H1 (cell line): ENCODE measurements around the gene SLC17A5. TPM values are rescaled to one million over a fixed set of nuclear protein-coding genes. Genes with fewer than 3 reads are reported as not detected.

Experiments used
- CTCF ChIA-PET: fragments of 300-600 bp; sonication (Branson Sonifier 250); formaldehyde crosslinking; loops from one replicate; lab custom pipeline; 2021; ENCODE audit not compliant: partially characterized antibody; lab: Charles Lee
- POLR2A ChIA-PET: fragments of 300-600 bp; sonication (Branson Sonifier 250); formaldehyde crosslinking; loops from one replicate; lab custom pipeline; 2021; ENCODE audit warnings: inconsistent platforms; ENCODE audit not compliant: partially characterized antibody; lab: Charles Lee
- DNase-seq, 2 experiments: peaks; one replicate each; pipeline versions ENCODE4 v3.0.0 to v3.0.0-alpha.2; 2010 to 2022; ENCODE audit warnings: low spot score in 2 of 2, low read depth in 1 of 2, mixed read lengths in 1 of 2
- FAIRE-seq: peaks from 2 replicates; lab custom pipeline; 2011; peaks lifted over from hg19 to GRCh38; lab: Jason Lieb, UNC
- H2AFZ ChIP-seq: 2 replicates; pipeline ENCODE4 v1.8.1; 2012; ENCODE audit warnings: low read length, inconsistent platforms
- H2AK5ac ChIP-seq: 2 replicates; pipeline ENCODE4 v1.6.1; 2013; ENCODE audit warnings: low read depth, low read length
- H2BK120ac ChIP-seq: replicated peaks from 2 replicates; pipeline ENCODE3; 2013; ENCODE audit warnings: low read depth, low read length, inconsistent platforms
- H2BK12ac ChIP-seq: 2 replicates; pipeline ENCODE4 v1.6.1; 2013; ENCODE audit warnings: low read depth, low read length
- H2BK15ac ChIP-seq: 2 replicates; pipeline ENCODE4 v1.6.1; 2013; ENCODE audit warnings: low read length
- H2BK20ac ChIP-seq: 2 replicates; pipeline ENCODE4 v1.6.1; 2013; ENCODE audit warnings: low read length
- H2BK5ac ChIP-seq: 2 replicates; pipeline ENCODE4 v1.6.1; 2013; ENCODE audit warnings: low read depth, low read length
- H3K14ac ChIP-seq: 2 replicates; pipeline ENCODE4 v1.6.1; 2013; ENCODE audit warnings: inconsistent platforms; ENCODE audit not compliant: insufficient read length
- H3K18ac ChIP-seq: 2 replicates; pipeline ENCODE4 v1.6.1; 2013; ENCODE audit warnings: low read length; ENCODE audit errors: extremely low read depth
- H3K23ac ChIP-seq: 2 replicates; pipeline ENCODE4 v1.6.1; 2013; ENCODE audit warnings: inconsistent platforms; ENCODE audit not compliant: insufficient read length
- H3K23me2 ChIP-seq: 2 replicates; pipeline ENCODE4 v1.6.1; 2013; ENCODE audit warnings: low read depth, low read length
- H3K27ac ChIP-seq: 2 replicates; pipeline ENCODE4 v1.6.1; 2011; ENCODE audit warnings: low read depth, low read length, inconsistent platforms
- H3K27me3 ChIP-seq, 4 experiments: replicated peaks in 1 of 4; 1 replicate in 1 of 4; 2 replicates in 3 of 4; pipeline versions ENCODE4 v1.6.1 to v1.8.1; 2011 to 2013; ENCODE audit warnings: low read length in 3 of 4, mild to moderate bottlenecking in 3 of 4, inconsistent platforms in 2 of 4, mixed read lengths in 2 of 4, moderate library complexity in 1 of 4; ENCODE audit not compliant: control insufficient read depth in 3 of 4, insufficient read depth in 3 of 4; ENCODE audit errors: extremely low read depth in 1 of 4
- H3K36me3 ChIP-seq, 4 experiments: 2 replicates each; pipeline versions ENCODE4 v1.6.1 to v1.8.1; 2011 to 2013; ENCODE audit warnings: mild to moderate bottlenecking in 4 of 4, low read length in 3 of 4, moderate library complexity in 2 of 4, control low read depth in 1 of 4, inconsistent platforms in 1 of 4; ENCODE audit not compliant: insufficient read depth in 4 of 4, control insufficient read depth in 2 of 4
- H3K4ac ChIP-seq: replicated peaks from 2 replicates; pipeline ENCODE3; 2013; ENCODE audit warnings: low read length, low read depth, mixed read lengths, inconsistent platforms; ENCODE audit not compliant: insufficient read length
- H3K4me1 ChIP-seq, 4 experiments: replicated peaks in 1 of 4; 1 replicate in 1 of 4; 2 replicates in 3 of 4; pipeline versions ENCODE4 v1.6.1 to v1.8.1; 2011 to 2013; ENCODE audit warnings: low read length in 3 of 4, inconsistent platforms in 2 of 4, mixed read lengths in 1 of 4; ENCODE audit not compliant: insufficient read depth in 4 of 4, control insufficient read depth in 3 of 4
- H3K4me2 ChIP-seq, 2 experiments: 2 replicates each; pipeline versions ENCODE4 v1.6.1 to v1.8.1; 2011 to 2013; ENCODE audit warnings: low read depth in 2 of 2, low read length in 2 of 2, control low read depth in 1 of 2, inconsistent platforms in 1 of 2, mild to moderate bottlenecking in 1 of 2; ENCODE audit not compliant: insufficient read depth in 1 of 2
- H3K4me3 ChIP-seq, 4 experiments: fragments of 200-600, 300-600 bp in 1 of 4; sonication (generic), shearing (Covaris generic), sonication (Bioruptor Twin) in 1 of 4; 2 replicates each; pipeline versions ENCODE4 v1.5.1 to v1.8.1; 2011 to 2016; ENCODE audit warnings: low read length in 4 of 4, low read depth in 3 of 4, control low read depth in 2 of 4, inconsistent platforms in 2 of 4, mild to moderate bottlenecking in 2 of 4, mixed read lengths in 1 of 4, moderate library complexity in 1 of 4; ENCODE audit not compliant: insufficient read depth in 2 of 4; ENCODE audit errors: extremely low read depth in 1 of 4
- H3K56ac ChIP-seq: replicated peaks from 2 replicates; pipeline ENCODE3; 2013; ENCODE audit warnings: low read depth, mild to moderate bottlenecking, mixed read lengths, low read length, inconsistent platforms; ENCODE audit not compliant: insufficient read length
- H3K79me1 ChIP-seq: 2 replicates; pipeline ENCODE4 v1.6.1; 2013; ENCODE audit warnings: low read depth, low read length, control low read depth
- H3K79me2 ChIP-seq, 2 experiments: 2 replicates each; pipeline versions ENCODE4 v1.6.1 to v1.8.1; 2012 to 2013; ENCODE audit warnings: low read length in 2 of 2, mild to moderate bottlenecking in 2 of 2, inconsistent platforms in 1 of 2; ENCODE audit not compliant: insufficient read depth in 2 of 2, control insufficient read depth in 1 of 2
- H3K9ac ChIP-seq, 4 experiments: replicated peaks in 1 of 4; 1 replicate in 1 of 4; 2 replicates in 3 of 4; pipeline versions ENCODE4 v1.6.1 to v1.8.1; 2011 to 2013; ENCODE audit warnings: low read depth in 3 of 4, low read length in 3 of 4, control low read depth in 2 of 4, mild to moderate bottlenecking in 2 of 4, moderate library complexity in 2 of 4, inconsistent platforms in 1 of 4; ENCODE audit errors: extremely low read depth in 1 of 4
- H3K9me3 ChIP-seq, 2 experiments: 2 replicates each; pipeline versions ENCODE4 v1.6.1 to v1.8.1; 2012 to 2013; ENCODE audit warnings: mild to moderate bottlenecking in 2 of 2, moderate library complexity in 2 of 2, control low read depth in 1 of 2, inconsistent platforms in 1 of 2, low read depth in 1 of 2, low read length in 1 of 2, mixed read lengths in 1 of 2; ENCODE audit not compliant: insufficient read depth in 2 of 2
- H4K20me1 ChIP-seq, 2 experiments: replicated peaks in 1 of 2; 2 replicates each; pipeline versions ENCODE3 to v1.8.1; 2011 to 2013; ENCODE audit warnings: inconsistent platforms in 2 of 2, low read length in 2 of 2, mild to moderate bottlenecking in 1 of 2; ENCODE audit not compliant: insufficient read depth in 2 of 2, control insufficient read depth in 1 of 2
- H4K5ac ChIP-seq: 2 replicates; pipeline ENCODE4 v1.6.1; 2013; ENCODE audit warnings: low read length, low read depth, mixed read lengths, inconsistent platforms; ENCODE audit not compliant: insufficient read length
- H4K8ac ChIP-seq: 2 replicates; pipeline ENCODE4 v1.8.0; 2013; ENCODE audit warnings: mild to moderate bottlenecking, moderate library complexity, low read length, inconsistent platforms; ENCODE audit not compliant: insufficient read depth; ENCODE audit errors: extremely low read depth
- H4K91ac ChIP-seq: replicated peaks from 2 replicates; pipeline ENCODE3; 2013; ENCODE audit warnings: low read length, mixed read lengths, inconsistent platforms; ENCODE audit not compliant: insufficient read length
- CEBPB ChIP-seq: IDR thresholded peaks from 2 replicates; pipeline ENCODE4 v1.6.1; 2012; ENCODE audit warnings: low read depth, low read length
- KDM1A ChIP-seq: fragments of 200-600, 300-600 bp; sonication (generic); IDR thresholded peaks from 2 replicates; pipeline ENCODE4 v1.7.1; 2016; ENCODE audit warnings: mild to moderate bottlenecking, low read length, borderline replicate concordance
- SP2 ChIP-seq: IDR thresholded peaks from 2 replicates; pipeline ENCODE4 v1.6.1; 2012; ENCODE audit warnings: mild to moderate bottlenecking, low read length, inconsistent platforms
- TAF1 ChIP-seq: IDR thresholded peaks from 2 replicates; pipeline ENCODE4 v1.6.1; 2011; ENCODE audit warnings: mild to moderate bottlenecking, low read depth, low read length
- YY1 ChIP-seq: IDR thresholded peaks from 2 replicates; pipeline ENCODE4 v1.6.1; 2011; ENCODE audit warnings: low read depth, mild to moderate bottlenecking, low read length
- ZNF274 ChIP-seq: IDR thresholded peaks from 2 replicates; pipeline ENCODE4 v1.7.0; 2012; ENCODE audit warnings: low read length, borderline replicate concordance; ENCODE audit errors: extremely low read depth
- WGBS, 2 experiments: shearing (Covaris generic) in 1 of 2; methylation state at CpG; one replicate each; pipeline versions ENCODE4 v1.1.6 to v1.1.7; 2013 to 2015; ENCODE audit warnings: low lambda C conversion rate in 2 of 2, mixed read lengths in 2 of 2, inconsistent platforms in 1 of 2, low coverage in 1 of 2, missing lambda C conversion rate in 1 of 2; ENCODE audit not compliant: insufficient replicate concordance in 2 of 2, insufficient coverage in 1 of 2, insufficient read length in 1 of 2; ENCODE audit errors: extremely low coverage in 1 of 2, missing lambda C conversion rate in 1 of 2; 5-methylcytosine and 5-hydroxymethylcytosine counted together
- polyA plus RNA-seq, 7 experiments: library from polyadenylated mRNA; depleted of rRNA in 3 of 7; stranded (reverse) in 5 of 7; unstranded in 2 of 7; fragments of >200 nt in 5 of 7; fragments of 200-250 nt in 2 of 7; gene quantifications; 1 replicate in 5 of 7; 2 replicates in 1 of 7; 4 replicates in 1 of 7; pipeline versions ENCODE4 v1.2.1 to v1.2.3, GENCODE V29; 2011 to 2013; ENCODE audit warnings: missing spikeins in 2 of 7, mixed read lengths in 2 of 7
- total RNA-seq: library from RNA; stranded (reverse); fragmentation: NEBNext Ultra II Directional; extraction: Animal tissue kit (Norgen Biotek cat#: 25700); gene quantifications from 2 replicates; pipeline ENCODE4 v1.2.1, GENCODE V29; 2021
- TF ChIP-seq, protein P1 (sequence below): IDR thresholded peaks from 2 replicates; pipeline ENCODE4 v1.6.1; 2011; ENCODE audit warnings: low read depth, mild to moderate bottlenecking, low read length; ENCODE audit not compliant: insufficient read depth

Gene SLC17A5
- total and polyA plus RNA-seq, 2 of the 8 experiments (the other 6 are each of a cell fraction or from before 2014, with no cell fraction given) = 11.0 to 11.9 TPM

DNA sequence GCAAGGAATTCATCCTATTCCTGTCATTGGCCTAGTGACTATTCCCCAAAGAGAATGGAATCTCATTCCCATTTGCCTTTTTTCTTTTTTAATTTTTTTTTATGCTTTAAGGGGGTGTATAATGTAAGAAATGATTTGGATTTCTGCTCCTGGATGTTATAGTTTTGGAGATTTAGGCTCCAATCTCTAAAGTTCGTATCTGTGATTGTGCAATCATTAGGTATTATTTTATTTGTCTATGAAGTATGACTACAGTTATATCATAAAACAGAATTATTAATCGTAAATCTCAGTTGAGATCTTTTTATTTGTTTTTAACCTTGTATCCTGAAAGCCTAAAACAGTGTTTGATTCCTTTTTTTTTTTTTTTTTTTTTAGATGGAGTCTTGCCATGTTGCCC is 91.2 kb downstream of the SLC17A5 start:
- WGBS, 2 experiments = 97% methylated on average over 2 of the region's 2 CpGs; no CpG with 5 or more reads in 1 of the 2 experiments
- Histone ChIP-seq H2BK15ac (no peak overlapping the region), H3K9ac (no peak overlapping the region), H3K36me3 (no peaks in the 10 kb centered on the region)
- TF ChIP-seq TAF1 (no peak), KDM1A (no peak), SP2 (no peak), ZNF274 (no peak), YY1 (no peak), CEBPB (peak; percentile 60; the same call in 1 of the 2 replicates)
- TF ChIP-seq, protein P1, sequence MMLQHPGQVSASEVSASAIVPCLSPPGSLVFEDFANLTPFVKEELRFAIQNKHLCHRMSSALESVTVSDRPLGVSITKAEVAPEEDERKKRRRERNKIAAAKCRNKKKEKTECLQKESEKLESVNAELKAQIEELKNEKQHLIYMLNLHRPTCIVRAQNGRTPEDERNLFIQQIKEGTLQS = no peak
- TF ChIP-seq, all 59 proteins: peak for 1
- H2AK5ac ChIP-seq = no peak overlapping the region
- no peak overlapping the region for H2BK120ac ChIP-seq
- H3K18ac ChIP-seq = no peak overlapping the region
- H2BK12ac ChIP-seq = no peak overlapping the region
- no peaks in the 10 kb centered on the region for H4K20me1 ChIP-seq
- CTCF ChIA-PET = interaction anchor here (2.9 kb wide), 1 partner anchor 14 kb away, joined by 10 read pairs; no protein-coding TSS in a partner anchor
- H4K8ac ChIP-seq = no peak overlapping the region
- peak overlapping the region; percentile 54 for H4K91ac ChIP-seq
- H3K4me2 ChIP-seq = no peak overlapping the region
- H3K23ac ChIP-seq = no peak overlapping the region
- H4K5ac ChIP-seq = no peak overlapping the region
- no peaks in the 10 kb centered on the region for H3K9me3 ChIP-seq
- no peaks in the 10 kb centered on the region for H3K27me3 ChIP-seq
- POLR2A ChIA-PET = interaction anchor here (45.0 kb wide), 1 partner anchor 41 kb away, joined by 1482 read pairs; the partner anchor contains the start of gene EEF1A1
- H2BK5ac ChIP-seq = no peak overlapping the region
- no peak overlapping the region for H3K27ac ChIP-seq
- peaks cover 5 to 21% (median 13%) of the 10 kb centered on the region in 4 experiments; a peak in 6 of 7 replicates for H3K4me1 ChIP-seq
- H2AFZ ChIP-seq = no peak overlapping the region
- H2BK20ac ChIP-seq = no peak overlapping the region
- no peak for FAIRE-seq
- no peaks in the 10 kb centered on the region for H3K79me2 ChIP-seq
- H3K23me2 ChIP-seq = no peaks in the 10 kb centered on the region
- no peak overlapping the region for H3K4me3 ChIP-seq
- no peak overlapping the region for H3K4ac ChIP-seq
- H3K79me1 ChIP-seq = no peaks in the 10 kb centered on the region
- no peak for DNase-seq
- H3K14ac ChIP-seq = no peak overlapping the region
- no peak overlapping the region for H3K56ac ChIP-seq
